IMR-90 (cell line): ENCODE measurements around the gene PDE5A. TPM values are rescaled to one million over a fixed set of nuclear protein-coding genes. Genes with fewer than 3 reads are reported as not detected.
A peak's percentile ranks its signal among the peaks of the same experiment; 100 is the strongest.

Source experiments
- ATAC-seq: fragments of 200-7000 bp; cut with Tn5 transposase; 2 replicates; pipeline ENCODE4 v1.9.1; 2020; ENCODE audit warnings: low read depth, mild to moderate bottlenecking, moderate library complexity
- BruUV-seq: library from RNA; stranded (reverse); fragments of 400-500 nt; replicated peaks from 2 replicates; lab custom pipeline; 2021; lab: Mats Ljungman, UMichigan
- CTCF ChIA-PET: fragments of 300-600 bp; formaldehyde crosslinking; extraction: SDS; loops from one replicate; lab custom pipeline; 2021; ENCODE audit warnings: antibody characterized with exemption; lab: Yijun Ruan, JAX
- POLR2A ChIA-PET: fragments of 300-600 bp; sonication (Branson Sonifier 250); formaldehyde crosslinking; loops from one replicate; lab custom pipeline; 2022; ENCODE audit warnings: antibody characterized with exemption; ENCODE audit not compliant: unreplicated experiment; lab: Charles Lee
- DNase-seq: peaks from one replicate; pipeline ENCODE4 v3.0.0; 2013
- H2AFZ ChIP-seq: replicated peaks from 2 replicates; pipeline ENCODE3; 2013; ENCODE audit warnings: low read length, mild to moderate bottlenecking; ENCODE audit not compliant: poor library complexity
- H2AK5ac ChIP-seq: 2 replicates; pipeline ENCODE4 v1.6.1; 2013; ENCODE audit warnings: low read depth, low read length, inconsistent platforms
- H2AK9ac ChIP-seq: replicated peaks from 2 replicates; pipeline ENCODE3; 2013; ENCODE audit warnings: mild to moderate bottlenecking, low read depth, low read length, moderate library complexity; ENCODE audit not compliant: poor library complexity
- H2BK120ac ChIP-seq: 2 replicates; pipeline ENCODE4 v1.6.1; 2013; ENCODE audit warnings: low read depth, low read length, inconsistent platforms
- H2BK15ac ChIP-seq: 3 replicates; pipeline ENCODE4 v1.6.1; 2013; ENCODE audit warnings: low read depth, low read length, inconsistent platforms
- H2BK20ac ChIP-seq: 2 replicates; pipeline ENCODE4 v1.6.1; 2013; ENCODE audit warnings: low read depth, mild to moderate bottlenecking, inconsistent platforms, low read length, moderate library complexity
- H2BK5ac ChIP-seq: 2 replicates; pipeline ENCODE4 v1.6.1; 2013; ENCODE audit warnings: mild to moderate bottlenecking, low read depth, low read length, inconsistent platforms; ENCODE audit not compliant: poor library complexity, severe bottlenecking
- H3K14ac ChIP-seq: replicated peaks from 2 replicates; pipeline ENCODE4 v1.6.1; 2013; ENCODE audit warnings: low read depth, low read length, inconsistent platforms
- H3K18ac ChIP-seq: 2 replicates; pipeline ENCODE4 v1.6.1; 2013; ENCODE audit warnings: low read depth, low read length, control low read depth
- H3K23ac ChIP-seq: 2 replicates; pipeline ENCODE4 v1.6.1; 2013; ENCODE audit warnings: low read depth, low read length, inconsistent platforms
- H3K27ac ChIP-seq: 2 replicates; pipeline ENCODE4 v1.5.1; 2013; ENCODE audit warnings: mild to moderate bottlenecking, control low read depth, low read length; ENCODE audit not compliant: insufficient read depth
- H3K27me3 ChIP-seq: 2 replicates; pipeline ENCODE4 v1.6.1; 2013; ENCODE audit warnings: low read length; ENCODE audit not compliant: control insufficient read depth, insufficient read depth
- H3K36me3 ChIP-seq: 2 replicates; pipeline ENCODE4 v1.6.1; 2013; ENCODE audit warnings: low read length, mixed read lengths; ENCODE audit not compliant: control insufficient read depth, insufficient read depth
- H3K4ac ChIP-seq: 2 replicates; pipeline ENCODE4 v1.6.1; 2013; ENCODE audit warnings: low read depth, low read length, inconsistent platforms
- H3K4me1 ChIP-seq: 2 replicates; pipeline ENCODE4 v1.6.1; 2013; ENCODE audit warnings: low read length, mixed read lengths; ENCODE audit not compliant: control insufficient read depth, insufficient read depth
- H3K4me2 ChIP-seq: 2 replicates; pipeline ENCODE4 v1.6.1; 2013; ENCODE audit warnings: low read depth, mild to moderate bottlenecking, control low read depth, low read length, moderate library complexity
- H3K4me3 ChIP-seq: 2 replicates; pipeline ENCODE4 v1.5.1; 2013; ENCODE audit warnings: low read depth, mild to moderate bottlenecking, control low read depth, low read length, moderate library complexity; ENCODE audit not compliant: insufficient read depth
- H3K56ac ChIP-seq: 2 replicates; pipeline ENCODE4 v1.6.1; 2013; ENCODE audit warnings: low read length, inconsistent platforms; ENCODE audit not compliant: insufficient read depth; ENCODE audit errors: extremely low read depth
- H3K79me1 ChIP-seq, 2 experiments: 2 replicates each; pipeline ENCODE4 v1.6.1; 2013; ENCODE audit warnings: low read length in 2 of 2, inconsistent platforms in 1 of 2, low read depth in 1 of 2
- H3K9ac ChIP-seq: 2 replicates; pipeline ENCODE4 v1.6.1; 2013; ENCODE audit warnings: low read depth, low read length, control low read depth
- H3K9me1 ChIP-seq: 2 replicates; pipeline ENCODE4 v1.6.1; 2013; ENCODE audit warnings: low read length, inconsistent platforms; ENCODE audit not compliant: insufficient read depth
- H3K9me3 ChIP-seq: 2 replicates; pipeline ENCODE4 v1.6.1; 2013; ENCODE audit warnings: low read length; ENCODE audit not compliant: control insufficient read depth, insufficient read depth
- H4K20me1 ChIP-seq: 2 replicates; pipeline ENCODE4 v1.6.1; 2013; ENCODE audit warnings: low read length, inconsistent platforms; ENCODE audit not compliant: insufficient read depth
- H4K5ac ChIP-seq: 2 replicates; pipeline ENCODE4 v1.6.1; 2013; ENCODE audit warnings: mild to moderate bottlenecking, low read depth, low read length, control low read depth
- H4K8ac ChIP-seq, 2 experiments: 2 replicates each; pipeline ENCODE4 v1.6.1; 2013; ENCODE audit warnings: low read depth in 2 of 2, low read length in 2 of 2, control low read depth in 1 of 2, inconsistent platforms in 1 of 2
- H4K91ac ChIP-seq: 2 replicates; pipeline ENCODE4 v1.6.1; 2013; ENCODE audit warnings: low read depth, low read length, inconsistent platforms; ENCODE audit not compliant: insufficient read depth
- CEBPB ChIP-seq: IDR thresholded peaks from 2 replicates; pipeline ENCODE4 v1.6.1; 2012; ENCODE audit warnings: low read depth, low read length, improper control_type of control experiment
- CHD1 ChIP-seq: IDR thresholded peaks from 2 replicates; pipeline ENCODE4 v1.6.1; 2012; ENCODE audit warnings: low read depth, low read length, improper control_type of control experiment
- FOS ChIP-seq: fragments of 150-350 bp; IDR thresholded peaks from 2 replicates; pipeline ENCODE4 v1.6.1; 2016; ENCODE audit warnings: low read depth, low read length
- RCOR1 ChIP-seq: IDR thresholded peaks from 2 replicates; pipeline ENCODE4 v1.6.1; 2012; ENCODE audit warnings: mild to moderate bottlenecking, low read length, improper control_type of control experiment; ENCODE audit not compliant: insufficient replicate concordance
- WGBS, 2 experiments: methylation state at CpG; one replicate each; pipeline versions ENCODE4 v1.1.5 to v1.1.7; 2013; ENCODE audit warnings: missing lambda C conversion rate in 2 of 2; ENCODE audit not compliant: insufficient read length in 1 of 2; ENCODE audit errors: extremely low coverage in 2 of 2; 5-methylcytosine and 5-hydroxymethylcytosine counted together
- dilution Hi-C: fragments of 300-500 bp; cut with HindIII; formaldehyde crosslinking; loops from one replicate; pipeline ENCODE4 v1.14.3; 2018; ENCODE audit warnings: low sequenced_read_pairs; ENCODE audit not compliant: unreplicated experiment
- in situ Hi-C: fragments of 300-500 bp; cut with MboI; formaldehyde crosslinking; loops from 3 replicates; pipeline ENCODE4 v1.14.3; 2019; ENCODE audit warnings: low sequenced_read_pairs, inconsistent platforms, mixed read lengths
- intact Hi-C: fragments of 100-400 bp; cut with micrococcal nuclease; formaldehyde crosslinking; loops from 2 replicates; pipeline ENCODE4 v1.10.0; 2022
- polyA plus RNA-seq, 3 experiments: library from polyadenylated mRNA; depleted of rRNA; stranded (reverse); fragments of >200 nt; gene quantifications; 2 replicates each; pipeline ENCODE4 v1.2.3, GENCODE V29; 2012; ENCODE audit warnings: low replicate concordance in 1 of 3
- total RNA-seq: library from RNA; depleted of rRNA; stranded (reverse); fragments of >200 nt; gene quantifications from 2 replicates; pipeline ENCODE4 v1.2.3, GENCODE V29; 2012

Gene PDE5A
- total and polyA plus RNA-seq, 2 of the 4 experiments (the other 2 are of a cell fraction): 101 to 770 TPM

DNA sequence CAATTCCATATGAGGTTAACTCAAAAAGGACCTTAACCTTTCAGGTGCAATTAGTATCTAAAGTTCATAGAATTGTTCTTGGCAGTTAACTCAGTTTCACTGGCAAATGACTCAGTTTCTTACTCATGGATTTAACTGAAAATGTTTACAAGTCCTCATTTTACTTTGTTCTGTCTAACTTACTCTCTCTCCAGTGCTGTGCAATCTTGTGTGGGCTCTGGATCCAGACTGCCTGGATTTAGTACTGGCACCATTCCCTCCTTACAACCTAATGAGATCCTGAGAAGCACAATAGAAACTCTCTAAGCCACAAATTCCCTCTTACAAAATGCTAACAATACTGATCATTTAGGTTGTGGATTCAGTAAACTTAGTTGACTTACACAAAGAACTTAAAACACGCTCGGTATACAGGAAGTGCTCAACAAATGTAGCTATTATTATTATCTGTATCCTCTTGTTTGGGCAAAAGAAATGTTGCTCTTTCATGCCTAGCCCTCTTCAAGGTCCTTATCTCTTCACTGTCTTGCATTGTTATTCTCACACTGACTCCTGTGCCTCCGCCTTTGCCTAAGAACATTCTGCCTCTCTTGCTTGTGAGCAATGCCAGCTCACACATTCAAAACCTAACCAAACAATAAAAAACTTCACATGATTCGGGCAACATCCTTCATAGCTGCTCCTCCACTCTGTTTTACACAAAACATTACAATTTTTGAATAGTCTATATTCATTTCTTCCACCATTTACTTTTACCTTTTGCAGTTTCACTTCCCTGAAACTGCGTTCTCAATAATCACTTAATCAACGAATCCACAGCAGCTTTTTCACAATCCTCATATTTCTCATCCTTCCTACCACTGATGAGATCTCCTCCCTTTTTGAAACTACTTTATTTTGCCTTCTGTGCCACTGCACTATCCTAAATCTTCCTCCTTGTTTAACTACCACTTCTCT, 91.8 kb downstream of the PDE5A start:
- Histone ChIP-seq H3K56ac (no peak overlapping the region), H4K91ac (peak overlapping the region; percentile 59; the same call in 1 of the 2 replicates), H3K14ac (0 out of 2 replicates have a peak overlapping the region, but pooled peaks have one; percentile 27), H3K36me3 (peaks cover 47% of the 10 kb centered on the region), H3K9ac (peak overlapping the region; percentile 48; the same call in 1 of the 2 replicates), H4K8ac (peak overlapping the region; percentile 12 to 49; a peak in 3 of 4 replicates), H3K9me1 (peaks cover 5% of the 10 kb centered on the region), H3K23ac (peak overlapping the region; percentile 74), H3K4me1 (peaks cover 9% of the 10 kb centered on the region), H2BK20ac (no peak overlapping the region), H2BK120ac (no peak overlapping the region), H3K4me2 (peak overlapping the region; percentile 16; the same call in 1 of the 2 replicates), H3K9me3 (no peaks in the 10 kb centered on the region), H3K4ac (peak overlapping the region; percentile 25; the same call in 1 of the 2 replicates), H3K27ac (peak overlapping the region; percentile 62), H2BK5ac (peak overlapping the region; percentile 83), H2AK5ac (peak overlapping the region; percentile 21; the same call in 1 of the 2 replicates), H2AFZ (no peak overlapping the region), H4K20me1 (peaks cover 34% of the 10 kb centered on the region; the same call in 1 of the 2 replicates), H4K5ac (peak overlapping the region; percentile 16; the same call in 1 of the 2 replicates), H2AK9ac (no peak overlapping the region), H3K18ac (peak overlapping the region; percentile 40; the same call in 1 of the 2 replicates), H3K27me3 (no peaks in the 10 kb centered on the region), H3K79me1 (peaks cover 11 to 56% of the 10 kb centered on the region in 2 experiments; a peak in 2 of 4 replicates), H3K4me3 (no peak overlapping the region), H2BK15ac (0 out of 3 replicates have a peak overlapping the region, but pooled peaks have one; percentile 33)
- TF ChIP-seq CEBPB (peak; percentile 62; the same call in 1 of the 2 replicates), FOS (peak; percentile 33; the same call in 1 of the 2 replicates), RCOR1 (no peak), CHD1 (no peak)
- dilution Hi-C loops: no loop called here
- peak; percentile 82 for DNase-seq
- intact Hi-C loops: no loop called here
- no TSS peak for BruUV-seq
- 100% methylated on average over 2 to 3 of the region's 6 CpGs for WGBS, 2 experiments
- CTCF ChIA-PET: no interaction called here
- peak; percentile 51 for ATAC-seq
- POLR2A ChIA-PET: no interaction called here
- in situ Hi-C loops: no loop called here
